Suprapubic skin (tissue), 4 donors: ENCODE results near the gene SRP54. TPM values are rescaled to one million over a fixed set of nuclear protein-coding genes. Genes with fewer than 3 reads are reported as not detected.
"Not testable (repeated sequence)": the region's sequence is repeated elsewhere in the genome, so short reads cannot be mapped to it uniquely, and the experiment has no call there.

Source experiments
- DNase-seq, 2 donors: peaks; one replicate each; pipeline ENCODE4 v3.0.0-alpha.2; 2019; ENCODE audit warnings: low spot score in 2 of 2
- H3K27ac ChIP-seq: fragments of 200-600 bp; sonication (generic); one replicate; pipeline ENCODE4 v1.5.1; 2019
- H3K27me3 ChIP-seq: fragments of 200-600 bp; sonication (generic); one replicate; pipeline ENCODE4 v1.5.1; 2019
- H3K36me3 ChIP-seq: fragments of 200-600 bp; sonication (generic); one replicate; pipeline ENCODE4 v1.5.1; 2019
- H3K4me1 ChIP-seq: fragments of 200-600 bp; sonication (generic); one replicate; pipeline ENCODE4 v1.5.1; 2019
- H3K4me3 ChIP-seq: fragments of 200-600 bp; sonication (generic); one replicate; pipeline ENCODE4 v1.5.1; 2019; ENCODE audit warnings: mild to moderate bottlenecking
- H3K9me3 ChIP-seq: fragments of 200-600 bp; sonication (generic); one replicate; pipeline ENCODE4 v1.5.1; 2019
- CTCF ChIP-seq, 2 donors: fragments of 200-600 bp in 1 of 2; fragments of 450-650 bp in 1 of 2; sonication (generic) in 1 of 2; IDR thresholded peaks; one replicate each; pipeline ENCODE4 v1.5.1; 2016 to 2019; ENCODE audit warnings: antibody characterized with exemption in 2 of 2, mild to moderate bottlenecking in 1 of 2, moderate library complexity in 1 of 2
- EP300 ChIP-seq: sonication (generic); formaldehyde crosslinking; IDR thresholded peaks from one replicate; pipeline ENCODE4 v1.6.1; 2017; ENCODE audit warnings: antibody characterized with exemption
- POLR2A ChIP-seq, 2 donors: fragments of 450-650 bp; IDR thresholded peaks; one replicate each; pipeline ENCODE4 v1.6.1; 2017; ENCODE audit warnings: antibody characterized with exemption in 2 of 2, mild to moderate bottlenecking in 2 of 2, moderate library complexity in 2 of 2
- POLR2AphosphoS5 ChIP-seq, 3 donors: sonication (generic); formaldehyde crosslinking; IDR thresholded peaks; one replicate each; pipeline ENCODE4 v1.6.1; 2017; ENCODE audit warnings: antibody characterized with exemption in 3 of 3
- WGBS: methylation state at CpG from one replicate; pipeline ENCODE4 v1.1.5; 2018; 5-methylcytosine and 5-hydroxymethylcytosine counted together
- total RNA-seq, 4 donors: library from RNA; depleted of rRNA; stranded (reverse); fragments of >200 nt; gene quantifications; one replicate each; pipeline ENCODE4 v1.1.0, GENCODE V29; 2016

The SRP54 gene
- total RNA-seq, 4 donors from 2014 or later: 41.5 to 89.5 (median 50.8) TPM

GRCh38 chr14:34957771-34958286, 25.0 kb upstream of the SRP54 start:
- Histone ChIP-seq H3K27me3 (no peaks in the 10 kb centered on the region), H3K9me3 (no peaks in the 10 kb centered on the region), H3K36me3 (peaks cover 23% of the 10 kb centered on the region), H3K4me1 (no peaks in the 10 kb centered on the region), H3K27ac (no peak overlapping the region), H3K4me3 (no peak overlapping the region)
- WGBS: 96% methylated on average over 5 of the region's 5 CpGs
- no peak for DNase-seq
- TF ChIP-seq EP300 (no peak), CTCF (IDR thresholded peaks at IDR 0.05) (no peak), POLR2A (IDR thresholded peaks at IDR 0.05) (no peak), POLR2AphosphoS5 (IDR thresholded peaks at IDR 0.05) (no peak)

DNA sequence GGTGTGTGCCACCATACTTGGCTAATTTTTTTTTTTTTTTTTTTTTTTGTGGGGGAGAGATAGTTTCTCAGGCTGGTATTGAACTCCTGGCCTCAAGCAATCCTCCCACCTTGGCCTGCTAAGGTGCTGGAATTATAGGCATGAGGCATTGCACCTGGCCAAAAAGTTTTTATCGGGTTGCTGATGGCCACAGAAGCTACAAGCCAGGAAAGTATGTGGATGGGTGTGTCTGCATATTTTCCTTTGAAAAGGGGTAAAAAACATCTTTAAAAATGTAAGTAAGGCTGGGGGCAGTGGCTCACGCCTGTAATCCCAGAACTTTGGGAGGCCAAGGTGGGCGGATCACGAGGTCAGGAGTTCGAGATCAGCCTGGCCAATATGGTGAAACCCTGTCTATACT, 20.7 kb upstream of the SRP54 start:
- H3K4me1 ChIP-seq, H3K4me3 ChIP-seq, H3K27me3 ChIP-seq, DNase-seq, H3K36me3 ChIP-seq, H3K9me3 ChIP-seq, H3K27ac ChIP-seq: not testable (repeated sequence)
- 89% methylated on average over 5 of the region's 5 CpGs for WGBS

- peaks cover 13% of the 10 kb centered on the region for H3K36me3 ChIP-seq
- no peaks in the 10 kb centered on the region for H3K9me3 ChIP-seq
- H3K4me3 ChIP-seq: no peak overlapping the region
Observed at GRCh38 chr14:34964977-34965764, 17.6 kb upstream of the SRP54 start.

DNA sequence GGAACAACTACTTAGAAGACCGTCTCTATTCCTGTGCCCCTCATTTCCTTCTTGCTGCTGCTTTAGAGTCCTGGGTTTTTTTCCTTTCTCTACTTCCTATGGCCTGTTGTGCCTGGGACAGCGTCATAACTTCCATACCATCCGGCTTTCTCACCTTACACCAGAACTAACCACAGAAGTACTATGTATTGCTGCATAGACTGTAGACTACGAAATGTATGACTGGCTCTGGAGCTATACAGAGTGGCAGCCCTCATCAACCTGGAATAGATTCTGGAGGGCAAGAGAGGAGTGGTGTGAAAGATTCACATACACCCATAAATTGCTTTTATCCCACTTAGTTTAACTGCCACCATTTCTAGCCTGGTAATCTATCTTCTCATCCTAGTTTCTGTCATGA, 16.9 kb upstream of the SRP54 start:
- Histone ChIP-seq H3K4me1 (no peaks in the 10 kb centered on the region), H3K27ac (no peak overlapping the region), H3K36me3 (peaks cover 13% of the 10 kb centered on the region), H3K9me3 (no peaks in the 10 kb centered on the region), H3K27me3 (no peaks in the 10 kb centered on the region), H3K4me3 (no peak overlapping the region)
- 85% methylated on average over 4 of the region's 4 CpGs for WGBS
- TF ChIP-seq CTCF (IDR thresholded peaks at IDR 0.05) (no peak), POLR2A (IDR thresholded peaks at IDR 0.05) (no peak), EP300 (no peak), POLR2AphosphoS5 (IDR thresholded peaks at IDR 0.05) (no peak)
- no peak for DNase-seq

More at GRCh38 chr14:34964977-34965764, 17.6 kb upstream of the SRP54 start:
- DNase-seq: no peak
- WGBS: 86% methylated on average over 2 of the region's 2 CpGs
- Histone ChIP-seq H3K27me3 (no peaks in the 10 kb centered on the region), H3K27ac (no peak overlapping the region), H3K4me1 (no peaks in the 10 kb centered on the region)
- TF ChIP-seq POLR2AphosphoS5 (IDR thresholded peaks at IDR 0.05): no peak
- no peak for TF ChIP-seq POLR2A (IDR thresholded peaks at IDR 0.05)
- no peak for TF ChIP-seq CTCF (IDR thresholded peaks at IDR 0.05)

DNA sequence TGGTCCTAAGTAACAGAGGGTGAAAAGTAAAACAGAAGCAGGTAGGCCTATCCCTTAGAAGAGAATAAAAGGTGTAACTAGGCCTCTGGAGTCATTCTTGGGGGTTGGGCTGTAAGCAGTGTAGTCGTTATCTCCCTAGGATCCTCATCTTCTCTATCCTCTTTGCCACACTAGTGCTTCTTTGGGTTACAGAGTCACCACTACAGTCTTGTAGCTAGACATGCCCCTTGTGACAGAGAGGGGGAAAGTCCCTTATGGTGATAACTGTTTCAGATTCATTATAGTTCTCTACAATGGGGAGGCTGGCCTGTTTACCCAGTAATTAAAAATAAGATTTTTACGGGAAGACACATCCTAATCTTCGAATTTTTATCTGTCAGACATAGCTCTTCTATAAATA, 16.4 kb upstream of the SRP54 start:
- H3K27ac ChIP-seq: no peak overlapping the region
- WGBS: 82% methylated on average over 3 of the region's 3 CpGs
- no peaks in the 10 kb centered on the region for H3K4me1 ChIP-seq
- DNase-seq: no peak
- no peaks in the 10 kb centered on the region for H3K9me3 ChIP-seq
- no peaks in the 10 kb centered on the region for H3K27me3 ChIP-seq
- no peak overlapping the region for H3K4me3 ChIP-seq
- peaks cover 12% of the 10 kb centered on the region for H3K36me3 ChIP-seq
- no peak for TF ChIP-seq EP300
- no peak for TF ChIP-seq CTCF (IDR thresholded peaks at IDR 0.05)
- no peak for TF ChIP-seq POLR2AphosphoS5 (IDR thresholded peaks at IDR 0.05)
